SK-N-SH (cell line): Measurements from ENCODE around the gene HEY2. TPM values are rescaled to one million over a fixed set of nuclear protein-coding genes. Genes with fewer than 3 reads are reported as not detected.

Source experiments
- CTCF ChIA-PET: fragments of 300-600, 350-600 bp; formaldehyde crosslinking; extraction: SDS; loops from one replicate; lab custom pipeline; 2021; lab: Yijun Ruan, JAX
- POLR2A ChIA-PET: fragments of 350-600 bp; sonication (Branson Sonifier 250); formaldehyde crosslinking; extraction: SDS; loops from one replicate; lab custom pipeline; 2020; ENCODE audit warnings: antibody characterized with exemption, inconsistent platforms; lab: Yijun Ruan, JAX
- DNase-seq: peaks from one replicate; pipeline ENCODE4 v3.0.0; 2012
- H2AFZ ChIP-seq: fragments of 200-600 bp; sonication (generic); 2 replicates; pipeline ENCODE4 v1.8.1; 2016; ENCODE audit warnings: antibody characterized with exemption, mild to moderate bottlenecking, low read depth
- H3F3A ChIP-seq: fragments of 200-600 bp; sonication (generic); replicated peaks from 2 replicates; pipeline ENCODE3; 2016; ENCODE audit warnings: antibody characterized with exemption, mild to moderate bottlenecking; ENCODE audit not compliant: insufficient read depth
- H3K27ac ChIP-seq, 2 experiments: fragments of 200-500 bp in 1 of 2; fragments of 200-600 bp in 1 of 2; sonication (Bioruptor generic) in 1 of 2; sonication (generic), shearing (Covaris generic) in 1 of 2; 2 replicates each; pipeline versions ENCODE4 v1.5.1 to v1.6.1; 2014 to 2016; ENCODE audit warnings: low read depth in 2 of 2, inconsistent platforms in 1 of 2, low read length in 1 of 2, mild to moderate bottlenecking in 1 of 2, mixed read lengths in 1 of 2
- H3K27me3 ChIP-seq: fragments of 200-600 bp; sonication (generic), shearing (Covaris generic); 2 replicates; pipeline ENCODE4 v1.6.1; 2016; ENCODE audit warnings: mixed run types; ENCODE audit not compliant: insufficient read depth
- H3K36me3 ChIP-seq, 2 experiments: fragments of 200-500 bp in 1 of 2; fragments of 200-600 bp in 1 of 2; sonication (Bioruptor generic) in 1 of 2; sonication (generic) in 1 of 2; replicated peaks in 1 of 2; 2 replicates each; pipeline versions ENCODE3 to v1.5.1; 2014 to 2016; ENCODE audit warnings: low read length in 1 of 2, mild to moderate bottlenecking in 1 of 2; ENCODE audit not compliant: insufficient read depth in 2 of 2, control insufficient read depth in 1 of 2
- H3K4me1 ChIP-seq, 2 experiments: fragments of 200-500 bp in 1 of 2; fragments of 200-600 bp in 1 of 2; sonication (Bioruptor generic) in 1 of 2; sonication (generic), shearing (Covaris generic) in 1 of 2; 2 replicates each; pipeline versions ENCODE4 v1.5.1 to v1.6.1; 2014 to 2016; ENCODE audit warnings: low read depth in 1 of 2, low read length in 1 of 2, mixed run types in 1 of 2; ENCODE audit not compliant: insufficient read depth in 2 of 2, control insufficient read depth in 1 of 2
- H3K4me2 ChIP-seq: fragments of 200-600 bp; sonication (generic), shearing (Covaris generic); 2 replicates; pipeline ENCODE4 v1.6.1; 2017; ENCODE audit warnings: mixed run types
- H3K4me3 ChIP-seq, 2 experiments: fragments of 200-500 bp in 1 of 2; fragments of 200-600 bp in 1 of 2; sonication (Bioruptor generic) in 1 of 2; sonication (generic), shearing (Covaris generic) in 1 of 2; 2 replicates each; pipeline versions ENCODE4 v1.5.1 to v1.8.1; 2014 to 2016; ENCODE audit warnings: low read depth in 2 of 2, inconsistent platforms in 1 of 2, low read length in 1 of 2, mild to moderate bottlenecking in 1 of 2, mixed read lengths in 1 of 2, moderate library complexity in 1 of 2
- H3K79me2 ChIP-seq: fragments of 200-600 bp; sonication (generic); 2 replicates; pipeline ENCODE4 v1.8.1; 2017; ENCODE audit warnings: mild to moderate bottlenecking; ENCODE audit not compliant: insufficient read depth
- H3K9ac ChIP-seq: fragments of 200-600 bp; sonication (generic); 2 replicates; pipeline ENCODE4 v1.6.1; 2017; ENCODE audit warnings: mixed run types
- H3K9me2 ChIP-seq: fragments of 200-600 bp; sonication (generic); 2 replicates; pipeline ENCODE4 v1.6.1; 2017; ENCODE audit warnings: mixed run types
- H3K9me3 ChIP-seq: fragments of 200-600 bp; sonication (generic); 2 replicates; pipeline ENCODE4 v1.6.1; 2017; ENCODE audit warnings: mixed run types, mild to moderate bottlenecking, moderate library complexity
- H4K20me1 ChIP-seq: fragments of 200-600 bp; sonication (generic); 2 replicates; pipeline ENCODE4 v1.6.1; 2017; ENCODE audit warnings: mild to moderate bottlenecking, mixed run types; ENCODE audit not compliant: insufficient read depth
- CHD2 ChIP-seq: fragments of 150-350 bp; IDR thresholded peaks from 2 replicates; pipeline ENCODE4 v1.6.1; 2018; ENCODE audit warnings: low read length; ENCODE audit not compliant: partially characterized antibody
- ELF1 ChIP-seq: IDR thresholded peaks from 2 replicates; pipeline ENCODE4 v1.4.0; 2012
- EP300 ChIP-seq, 2 experiments: IDR thresholded peaks; 2 replicates each; pipeline versions ENCODE4 v1.4.0 to v1.6.1; 2012; ENCODE audit warnings: borderline replicate concordance in 1 of 2, low read depth in 1 of 2, low read length in 1 of 2
- EZH2phosphoT487 ChIP-seq: fragments of 200-600 bp; sonication (generic); IDR thresholded peaks from 2 replicates; pipeline ENCODE4 v1.6.1; 2017; ENCODE audit warnings: low read depth, mixed run types, mild to moderate bottlenecking, antibody characterized with exemption, moderate library complexity, borderline replicate concordance
- FOXJ3 ChIP-seq: sonication (generic); formaldehyde crosslinking; IDR thresholded peaks from 2 replicates; pipeline ENCODE4 v1.5.1; 2020; ENCODE audit warnings: mild to moderate bottlenecking, missing genetic modification reagents
- GATA2 ChIP-seq: sonication (generic); formaldehyde crosslinking; IDR thresholded peaks from 2 replicates; pipeline ENCODE4 v1.5.0; 2020; ENCODE audit warnings: mild to moderate bottlenecking, missing genetic modification reagents
- JUND ChIP-seq: IDR thresholded peaks from 2 replicates; pipeline ENCODE4 v1.4.0; 2012
- MAX ChIP-seq: IDR thresholded peaks from 2 replicates; pipeline ENCODE4 v1.4.0; 2012; ENCODE audit warnings: low read depth
- MEF2A ChIP-seq: IDR thresholded peaks from 2 replicates; pipeline ENCODE4 v1.4.0; 2012; ENCODE audit warnings: low read depth, borderline replicate concordance
- RAD21 ChIP-seq: IDR thresholded peaks from 2 replicates; pipeline ENCODE4 v1.6.1; 2012; ENCODE audit warnings: mild to moderate bottlenecking, low read length
- RCOR1 ChIP-seq: fragments of 150-350 bp; IDR thresholded peaks from 2 replicates; pipeline ENCODE4 v1.6.1; 2017; ENCODE audit warnings: antibody characterized with exemption, low read length
- REST ChIP-seq: IDR thresholded peaks from 2 replicates; pipeline ENCODE4 v1.6.1; 2012; ENCODE audit warnings: mild to moderate bottlenecking, low read depth, low read length, moderate library complexity
- RFX5 ChIP-seq: IDR thresholded peaks from 2 replicates; pipeline ENCODE4 v1.6.1; 2012; ENCODE audit warnings: mild to moderate bottlenecking, improper control_type of control experiment, low read length
- RXRA ChIP-seq: IDR thresholded peaks from 2 replicates; pipeline ENCODE4 v1.4.0; 2012; ENCODE audit warnings: low read depth, mild to moderate bottlenecking, borderline replicate concordance
- SMC3 ChIP-seq: IDR thresholded peaks from 2 replicates; pipeline ENCODE4 v1.6.1; 2012; ENCODE audit warnings: low read depth, low read length, improper control_type of control experiment
- TAF1 ChIP-seq: IDR thresholded peaks from 2 replicates; pipeline ENCODE4 v1.6.1; 2012; ENCODE audit warnings: low read depth, mild to moderate bottlenecking, low read length, moderate library complexity, borderline replicate concordance
- USF2 ChIP-seq: fragments of 150-350 bp; IDR thresholded peaks from 2 replicates; pipeline ENCODE4 v1.6.1; 2017; ENCODE audit warnings: antibody characterized with exemption, low read length, low read depth, borderline replicate concordance
- YY1 ChIP-seq: IDR thresholded peaks from 2 replicates; pipeline ENCODE4 v1.4.0; 2012; ENCODE audit warnings: low read depth, mild to moderate bottlenecking
- ZBTB33 ChIP-seq: IDR thresholded peaks from 2 replicates; pipeline ENCODE4 v1.4.0; 2012; ENCODE audit warnings: low read depth, borderline replicate concordance
- WGBS: methylation state at CpG from one replicate; pipeline ENCODE4 v1.1.6; 2017; ENCODE audit warnings: low lambda C conversion rate; 5-methylcytosine and 5-hydroxymethylcytosine counted together
- polyA plus RNA-seq, 3 experiments: library from polyadenylated mRNA; depleted of rRNA; stranded (reverse); fragments of >200 nt; gene quantifications; 2 replicates each; pipeline ENCODE4 v1.2.3, GENCODE V29; 2012

The HEY2 gene
- polyA plus RNA-seq, 1 of the 3 experiments (the other 2 are of a cell fraction) = not detected

GRCh38 chr6:125745281-125746018, 4.0 kb upstream of the HEY2 start:
- WGBS = 13% methylated on average over 5 of the region's 6 CpGs
- Histone ChIP-seq H3K9me3 (no peaks in the 10 kb centered on the region), H3K4me3 (no peak overlapping the region), H3K27me3 (peaks cover 54% of the 10 kb centered on the region), H3K4me2 (no peak overlapping the region), H3K27ac (no peak overlapping the region), H3K79me2 (no peaks in the 10 kb centered on the region), H3F3A (no peaks in the 10 kb centered on the region), H2AFZ (no peak overlapping the region), H3K4me1 (peaks cover 0 to 18% of the 10 kb centered on the region in 2 experiments; a peak in 2 of 4 replicates), H3K9me2 (no peaks in the 10 kb centered on the region)
- no peak for DNase-seq
- ChIA-PET CTCF (interaction anchor here (0.5 to 2.3 kb wide), 7 partner anchors 8 to 875 kb away, joined by 3 to 13 read pairs (median 3); no protein-coding TSS in a partner anchor), POLR2A (no interaction called here)
- no peak for TF ChIP-seq CHD2
- no peak for TF ChIP-seq ZBTB33
- no peak for TF ChIP-seq EZH2phosphoT487
- TF ChIP-seq GATA2 (CRISPR knock-in tag) = no peak
- no peak for TF ChIP-seq JUND
- TF ChIP-seq REST = no peak
- no peak for TF ChIP-seq YY1
- TF ChIP-seq MAX = no peak
- no peak for TF ChIP-seq RFX5
- TF ChIP-seq ELF1 = no peak
- TF ChIP-seq RXRA = no peak
- no peak for TF ChIP-seq EP300 (IDR thresholded peaks at IDR 0.05; ENCODE audit: borderline replicate concordance in 1 of 2, low read depth in 1 of 2, low read length in 1 of 2)
- no peak for TF ChIP-seq USF2
- no peak for TF ChIP-seq RCOR1
- no peak for TF ChIP-seq FOXJ3 (CRISPR knock-in tag)
- no peak for TF ChIP-seq RAD21
- TF ChIP-seq MEF2A = no peak
- no peak for TF ChIP-seq TAF1
- TF ChIP-seq SMC3 = no peak
- TF ChIP-seq, all 33 proteins: peak for 0
- no peaks in the 10 kb centered on the region for H3K36me3 ChIP-seq
- H4K20me1 ChIP-seq = no peaks in the 10 kb centered on the region
- H3K9ac ChIP-seq = no peak overlapping the region
